Fibroblast of skin of left quadriceps (primary cell): ENCODE measurements around the gene MYO18A.

ENCODE experiments used
- DNase-seq, 2 experiments: peaks; one replicate each; pipeline ENCODE4 v3.0.0-alpha.2; 2013; ENCODE audit warnings: low read depth in 2 of 2

The MYO18A gene

GRCh38 chr17:29127840-29128239 lies 52.4 kb downstream of the MYO18A start:
- DNase-seq, result no peak

DNA sequence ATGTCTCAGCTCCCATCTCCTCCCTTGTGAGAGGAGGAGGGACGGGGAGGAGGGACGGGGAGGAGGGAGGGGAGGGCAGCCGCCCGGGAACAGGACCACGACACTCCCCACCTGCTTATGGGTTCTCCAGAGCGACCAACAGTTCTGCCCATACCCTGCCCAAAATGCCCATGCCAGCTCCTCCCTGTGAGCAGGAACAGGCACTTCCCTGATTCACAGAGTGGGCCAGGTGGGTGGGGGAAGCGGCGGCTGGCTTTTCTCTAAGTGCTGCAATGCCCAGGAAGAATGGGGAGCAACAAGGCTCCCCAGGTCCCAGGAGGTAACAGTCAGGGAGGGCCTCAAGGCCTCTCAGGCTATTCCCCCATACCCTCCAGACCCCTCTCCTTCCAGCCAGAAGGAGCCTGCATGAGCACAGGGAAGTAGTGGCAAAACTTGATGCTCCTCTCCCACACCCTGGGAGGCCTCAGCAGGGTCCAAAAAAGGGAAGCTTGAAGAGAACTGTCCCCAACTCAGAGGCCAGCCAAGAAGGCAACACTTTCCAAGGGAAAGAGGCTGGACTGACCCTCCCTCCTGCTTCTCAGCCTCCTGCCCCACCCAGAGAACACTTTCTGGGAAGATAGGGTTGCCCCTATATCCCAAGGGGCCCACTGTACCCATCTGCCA lies 53.8 kb downstream of the MYO18A start:
- no peak for DNase-seq

DNA sequence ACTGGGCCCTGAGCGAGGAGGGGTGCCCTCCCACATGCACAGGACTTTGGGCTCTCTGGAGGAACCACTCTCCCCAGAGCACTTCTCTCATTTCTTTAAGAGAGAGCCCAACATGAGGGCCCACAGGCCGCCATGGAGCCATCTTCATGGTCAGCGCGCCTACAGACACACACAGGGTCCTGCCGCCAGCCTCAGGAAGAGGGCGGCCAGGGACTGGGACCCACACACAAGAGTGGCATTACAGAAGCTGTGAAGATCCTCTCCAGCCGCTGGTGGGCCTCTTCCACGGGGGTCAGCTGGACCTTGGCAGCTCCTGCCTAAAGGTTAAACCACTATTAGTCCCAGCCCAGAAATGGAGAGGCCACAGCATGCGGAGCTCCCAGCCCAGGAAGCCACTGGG lies 54.5 kb downstream of the MYO18A start:
- DNase-seq, result no peak

GRCh38 chr17:29124925-29125273 lies 55.3 kb downstream of the MYO18A start:
- no peak for DNase-seq

GRCh38 chr17:29124135-29124924 lies 55.9 kb downstream of the MYO18A start:
- DNase-seq, result peak; percentile 49 to 51

DNA sequence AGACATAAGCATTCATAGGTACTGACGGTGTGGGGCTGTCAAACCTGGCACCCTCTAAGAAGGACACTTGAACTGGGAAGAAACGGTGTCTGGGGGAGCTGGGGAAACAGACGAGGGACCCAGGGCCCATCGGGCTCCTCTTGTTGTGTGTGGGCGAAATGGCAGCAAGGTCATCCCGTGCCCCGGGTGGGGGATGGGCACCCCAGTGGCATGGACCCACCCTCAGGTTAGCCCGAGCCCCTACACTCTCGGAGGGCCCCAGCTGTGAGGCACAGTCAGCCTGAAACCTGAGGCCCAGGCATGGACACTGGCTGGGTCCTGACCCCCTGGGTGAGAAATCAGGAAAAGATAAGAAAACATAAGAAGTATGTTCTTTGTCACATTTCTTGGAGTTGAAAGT lies 57.1 kb downstream of the MYO18A start:
- no peak for DNase-seq

DNA sequence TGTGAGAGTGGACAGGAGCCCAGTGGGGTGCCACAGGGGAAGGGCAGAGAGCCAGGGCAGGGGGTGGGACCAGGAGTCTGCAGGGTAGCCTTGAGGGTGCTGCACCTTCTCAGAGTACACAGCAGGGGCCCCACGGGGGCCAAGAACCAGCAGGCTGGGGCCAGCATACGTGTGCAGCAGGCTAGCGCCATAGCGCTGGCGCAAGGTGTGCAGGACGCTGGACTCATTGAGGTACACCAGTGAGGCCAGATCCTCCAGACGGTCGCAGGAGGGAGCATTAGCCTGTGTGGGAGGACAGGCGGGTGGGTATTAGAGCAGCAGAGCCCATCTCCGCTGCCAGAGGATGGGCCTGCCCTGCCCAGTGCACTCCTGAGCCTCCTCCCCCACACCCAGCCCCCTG lies 58.8 kb downstream of the MYO18A start:
- DNase-seq, result no peak

DNA sequence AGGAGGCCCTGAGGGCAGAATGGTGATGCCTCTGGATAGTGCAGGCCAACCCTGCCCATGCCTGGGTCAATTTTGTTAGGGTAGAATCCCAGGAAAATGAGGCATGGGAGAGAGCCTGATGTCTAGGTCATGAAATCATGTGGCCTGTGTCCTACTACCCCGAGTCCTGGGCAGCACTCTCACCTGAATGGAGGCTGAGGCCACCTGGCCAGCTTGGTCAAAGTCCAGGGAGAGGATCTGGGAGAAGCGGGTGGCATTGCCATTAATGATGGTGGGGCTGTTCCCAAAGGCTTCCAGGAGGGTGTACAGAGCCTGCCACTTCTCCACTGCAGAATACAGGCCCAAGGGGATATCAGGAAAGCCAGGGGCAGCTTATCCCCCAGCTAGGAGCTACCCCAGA lies 59.8 kb downstream of the MYO18A start:
- DNase-seq, result no peak

GRCh38 chr17:29119265-29119664 lies 60.9 kb downstream of the MYO18A start:
- DNase-seq, result no peak

DNA sequence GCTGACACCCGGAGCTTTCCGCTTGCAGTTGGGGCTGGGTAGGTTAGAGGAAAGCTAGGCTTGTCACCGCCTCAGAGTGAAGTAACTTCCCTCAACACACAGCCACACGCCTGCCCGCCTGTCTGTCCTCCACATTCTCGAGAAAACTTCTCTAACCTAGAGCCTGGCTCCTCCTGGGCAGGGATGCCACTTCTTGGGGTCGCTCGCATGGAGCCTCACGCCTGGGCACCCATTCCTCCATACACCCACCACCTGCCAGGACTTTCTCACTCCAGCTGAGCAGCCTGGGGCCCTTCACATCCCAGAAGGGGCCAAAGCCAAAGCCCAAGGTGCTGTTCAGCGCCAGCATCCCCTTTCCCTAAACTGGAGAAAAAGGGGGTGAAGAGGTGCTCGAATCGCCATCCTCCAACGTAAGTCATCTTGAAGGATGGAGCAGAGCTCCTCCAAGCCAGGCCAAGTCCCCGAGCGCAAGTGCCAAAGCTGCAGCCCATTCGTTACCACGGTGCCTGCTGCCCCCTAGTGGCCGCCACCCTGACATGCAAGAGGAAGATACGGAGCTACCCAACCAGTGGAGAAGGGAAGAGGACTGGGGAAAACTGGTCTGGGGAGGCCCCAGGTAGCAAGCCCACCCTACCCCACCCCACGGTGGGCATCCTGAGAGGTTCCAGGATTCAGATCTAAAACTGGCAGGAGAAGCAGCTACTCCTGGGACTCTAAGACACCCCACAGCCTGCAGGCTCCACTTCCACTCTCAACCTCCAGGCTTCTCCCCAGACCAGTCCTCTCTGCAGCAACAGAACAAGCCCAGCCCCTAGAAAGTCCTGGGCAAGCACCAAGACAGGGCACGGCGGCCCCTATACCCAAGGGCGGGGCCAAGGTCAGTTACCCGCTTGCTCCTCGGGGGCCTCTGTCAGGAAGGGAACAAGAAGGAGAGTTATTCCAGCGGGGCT lies 63.1 kb downstream of the MYO18A start:
- no peak for DNase-seq

DNA sequence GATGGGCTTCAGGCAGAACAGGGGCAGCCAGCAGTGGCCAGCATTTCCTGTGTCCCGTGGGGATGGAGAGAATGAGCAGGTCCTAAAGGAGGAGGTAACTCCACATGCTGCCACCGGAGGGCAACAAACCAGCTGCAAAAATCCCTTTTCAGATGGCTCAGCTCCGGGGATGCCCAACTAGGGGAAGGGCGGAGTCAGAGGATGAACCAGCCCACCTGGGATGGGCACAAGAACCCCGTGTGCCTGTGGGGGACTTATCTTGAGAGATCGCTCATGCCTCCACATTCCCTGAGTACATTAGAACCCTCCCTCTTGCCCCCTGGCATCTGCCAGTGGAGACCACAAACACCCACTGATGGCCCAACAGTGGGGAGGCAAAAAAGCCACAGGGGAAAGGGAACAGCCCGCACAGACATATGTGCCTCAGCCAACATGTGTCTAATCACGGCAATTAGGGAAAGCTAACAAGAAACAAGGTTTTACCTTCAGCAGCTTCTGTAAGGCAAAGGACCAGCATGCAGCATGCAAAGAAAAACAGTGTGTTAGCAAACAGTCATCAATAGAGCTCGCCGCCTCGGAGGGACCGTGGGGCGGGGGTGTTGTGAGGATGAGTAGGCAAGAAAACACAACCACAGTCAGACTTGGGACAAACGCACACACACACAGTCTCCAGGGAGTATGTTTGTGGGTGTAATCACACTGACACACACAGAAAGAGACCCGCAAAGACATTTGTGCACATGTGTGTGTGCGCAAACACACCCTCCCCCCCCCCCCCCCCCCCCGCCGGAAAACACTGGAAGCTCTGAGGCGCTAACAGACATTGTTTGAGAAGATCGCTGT lies 64.0 kb downstream of the MYO18A start:
- DNase-seq, result no peak

DNA sequence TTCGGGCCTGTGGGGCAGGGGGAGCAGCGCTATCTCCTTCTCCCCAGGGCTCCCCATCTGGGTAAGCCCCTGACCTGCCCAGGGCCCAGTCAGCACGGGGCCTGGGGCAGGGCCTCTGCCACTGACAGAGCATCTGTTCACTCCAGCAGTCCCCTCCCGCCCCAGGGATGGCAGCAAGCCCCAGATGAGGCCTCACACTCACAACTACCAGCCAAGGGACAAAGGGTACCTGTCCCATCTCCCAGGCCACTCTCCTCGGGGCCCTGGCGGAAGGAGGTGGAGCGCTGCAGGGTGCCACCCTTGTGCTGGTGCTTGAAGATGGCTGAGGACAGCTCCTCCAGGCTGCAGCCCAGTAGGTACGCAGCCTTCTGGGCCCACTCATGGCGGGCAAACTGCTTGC lies 64.8 kb downstream of the MYO18A start:
- DNase-seq, result no peak

- no peak for DNase-seq
Measured at GRCh38 chr17:29114141-29114540, 66.1 kb downstream of the MYO18A start.

- DNase-seq, result no peak
Measured at GRCh38 chr17:29113334-29113733, 66.9 kb downstream of the MYO18A start.

DNA sequence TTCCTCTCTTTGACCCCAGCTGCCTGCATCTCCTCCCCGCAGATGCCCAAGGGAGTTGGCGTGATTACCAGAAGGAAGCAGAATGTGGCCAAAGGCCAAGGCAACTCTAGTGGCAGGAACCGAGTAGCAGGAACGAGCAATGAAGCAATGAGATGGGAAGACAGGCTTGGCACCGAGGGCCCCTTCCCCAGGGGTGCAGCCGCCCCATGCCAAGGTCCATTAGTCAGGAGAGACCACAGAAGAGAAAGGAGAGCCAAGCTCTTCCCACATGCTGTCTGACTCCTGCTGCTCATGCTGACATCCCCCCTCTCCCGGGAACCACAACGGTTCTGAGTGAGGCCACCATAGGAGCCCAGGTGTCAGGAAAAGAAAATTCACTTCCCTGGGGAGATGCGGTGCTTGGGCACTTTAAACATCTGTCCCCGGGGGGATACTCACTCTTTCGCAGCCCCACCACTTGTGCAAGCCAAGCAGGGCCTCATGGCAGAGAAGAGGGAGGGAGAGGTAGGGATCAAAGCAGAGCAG lies 67.4 kb downstream of the MYO18A start:
- no peak for DNase-seq

DNA sequence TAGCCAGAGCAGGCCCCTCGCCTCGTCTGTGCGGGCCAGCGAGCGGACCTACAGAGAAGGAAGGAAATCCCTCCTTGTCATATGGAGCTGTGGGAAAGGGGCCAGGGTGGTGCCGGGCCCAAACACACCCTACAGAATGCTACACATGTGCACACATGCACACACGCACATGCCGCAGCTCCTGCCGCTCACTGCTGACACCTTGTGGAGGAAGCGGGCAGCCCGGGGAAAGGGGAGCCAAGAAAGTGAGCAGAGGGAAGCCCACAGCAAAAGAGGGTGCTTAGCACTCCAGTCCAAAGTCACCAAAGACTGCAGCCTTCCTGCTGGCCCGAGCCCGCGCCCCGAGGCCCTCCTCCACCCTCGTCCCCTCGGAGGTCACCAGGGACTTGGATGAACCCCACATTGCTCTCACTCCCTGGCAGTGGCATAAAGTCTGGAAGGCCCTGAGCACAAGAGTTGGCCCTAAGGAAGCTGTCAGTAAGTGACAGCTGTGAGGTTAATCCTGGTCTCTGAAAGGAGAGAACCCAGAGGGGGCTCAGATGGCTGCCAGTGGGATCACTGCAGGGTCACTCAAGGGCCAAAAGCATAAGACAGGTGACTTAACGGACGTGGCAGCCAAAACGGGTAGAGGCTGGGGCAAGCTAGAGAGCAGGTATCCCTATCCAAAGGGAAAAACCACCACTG lies 68.2 kb downstream of the MYO18A start:
- DNase-seq, result peak; percentile 44 to 50

DNA sequence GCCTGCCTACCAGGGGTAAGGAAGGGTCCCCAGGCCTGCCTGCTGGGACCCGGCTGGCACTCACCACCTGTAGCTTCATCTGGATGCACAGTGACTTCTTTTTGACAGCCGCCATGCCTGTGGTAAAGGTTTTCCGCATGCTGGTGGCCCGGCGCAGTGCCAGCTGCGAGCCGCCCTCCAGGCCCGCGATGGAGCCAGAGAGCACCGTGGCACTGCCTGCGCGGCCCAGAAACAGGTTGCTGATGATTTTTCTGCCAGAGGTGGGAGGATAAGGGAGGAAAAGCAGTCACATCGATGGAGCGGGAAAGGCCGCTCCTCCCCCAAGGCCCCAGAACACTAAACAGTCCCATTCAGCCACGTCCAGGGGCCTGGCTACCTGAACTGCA lies 69.8 kb downstream of the MYO18A start:
- DNase-seq, result no peak

DNA sequence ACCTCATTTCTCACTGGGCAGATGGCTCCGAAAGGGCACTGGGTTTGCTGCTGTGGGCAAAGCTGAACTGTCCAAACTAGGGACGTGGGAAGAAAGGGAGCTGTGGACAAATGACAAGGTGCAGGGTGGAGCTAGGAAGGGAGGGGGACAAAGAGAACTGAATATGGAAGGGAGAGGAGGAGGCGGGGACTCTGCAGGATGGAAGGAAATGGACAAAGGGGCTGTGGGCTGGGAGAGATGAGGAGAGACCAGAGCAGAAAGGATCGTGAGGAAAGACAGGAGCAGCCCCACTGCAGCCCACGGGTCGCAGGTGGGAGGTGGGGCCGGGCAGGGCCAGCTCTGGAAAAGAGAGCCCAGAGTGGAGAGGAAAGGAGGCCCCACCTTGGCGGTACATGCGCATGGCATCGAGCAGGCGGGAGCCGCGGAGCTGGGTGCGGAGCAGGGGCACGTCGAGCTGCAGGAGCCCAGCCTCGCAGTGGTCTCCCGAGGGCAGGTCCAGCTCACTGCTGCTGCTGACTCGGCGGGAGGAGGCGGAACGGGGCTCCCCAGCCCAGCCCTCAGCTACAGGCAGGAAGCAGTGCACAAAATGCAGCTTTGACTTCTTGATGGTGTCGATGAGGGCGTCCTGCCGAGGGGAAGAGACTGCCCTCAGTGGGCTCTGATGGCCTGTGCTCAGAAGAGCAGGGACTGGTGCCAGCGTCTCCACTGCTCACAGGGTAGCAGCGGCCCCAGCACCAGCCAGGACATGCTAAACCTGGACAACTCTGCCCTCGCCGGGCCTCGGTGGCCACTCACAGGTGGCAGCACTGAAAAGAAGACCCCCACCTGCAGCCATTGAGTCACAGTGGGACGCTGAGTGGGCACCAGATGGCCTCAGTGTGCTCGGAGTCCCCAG lies 70.5 kb downstream of the MYO18A start:
- DNase-seq, result no peak

DNA sequence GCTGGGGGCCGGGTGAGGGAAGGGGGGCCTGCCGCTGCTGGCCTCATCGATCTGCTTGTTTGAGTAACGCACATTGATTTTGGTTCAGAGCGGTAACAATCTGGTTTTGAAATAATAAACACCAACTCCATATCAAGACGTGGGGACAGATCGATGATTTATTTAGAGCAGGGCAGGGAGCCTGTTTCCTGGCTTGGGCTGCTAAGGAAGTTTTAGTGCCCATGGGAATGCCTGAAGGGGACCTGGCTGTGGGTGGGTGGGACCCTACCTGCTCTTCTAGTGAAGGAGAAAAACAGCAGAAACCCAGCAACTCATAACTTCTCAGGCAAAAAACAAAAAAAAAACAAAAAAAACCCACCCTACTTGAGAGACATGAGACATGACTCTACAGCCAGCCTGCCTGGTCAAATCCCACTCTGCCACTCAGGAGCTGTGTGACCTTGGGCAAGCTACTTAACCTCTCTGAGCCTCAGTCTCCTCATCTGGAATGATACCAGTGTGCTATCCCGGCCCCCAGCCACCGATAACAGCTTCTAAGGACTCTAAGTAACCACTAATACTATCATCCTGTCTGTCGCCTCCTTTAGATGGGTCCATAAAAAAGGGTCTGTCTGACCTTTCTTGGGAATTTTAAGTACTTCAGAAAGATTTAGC lies 71.2 kb downstream of the MYO18A start:
- no peak for DNase-seq
